Gastroesophageal sphincter (tissue), 4 donors: Measurements from ENCODE around the gene PRR23A. TPM values are rescaled to one million over a fixed set of nuclear protein-coding genes. Genes with fewer than 3 reads are reported as not detected.

ENCODE experiments used
- ATAC-seq: fragments of 150-250 bp; one replicate; pipeline ENCODE4 v1.9.1; 2016; ENCODE audit warnings: mild to moderate bottlenecking, moderate library complexity
- H3K27ac ChIP-seq, 4 donors: fragments of 200-600 bp; sonication (generic) in 3 of 4; 1 replicate in 3 of 4; 2 replicates in 1 of 4; pipeline ENCODE4 v1.5.1; 2016 to 2019
- H3K27me3 ChIP-seq: fragments of 200-600 bp; sonication (generic); one replicate; pipeline ENCODE4 v1.5.1; 2019
- H3K36me3 ChIP-seq, 2 donors: fragments of 200-600 bp; sonication (generic); one replicate each; pipeline ENCODE4 v1.5.1; 2019; ENCODE audit warnings: control low read depth in 1 of 2
- H3K4me1 ChIP-seq, 3 donors: fragments of 200-600 bp; sonication (generic); 1 replicate in 2 of 3; 2 replicates in 1 of 3; pipeline ENCODE4 v1.5.1; 2016 to 2019; ENCODE audit warnings: control low read depth in 2 of 3
- H3K4me3 ChIP-seq, 2 donors: fragments of 200-600 bp; sonication (generic); one replicate each; pipeline ENCODE4 v1.5.1; 2019; ENCODE audit warnings: mild to moderate bottlenecking in 1 of 2, moderate library complexity in 1 of 2
- H3K9me3 ChIP-seq, 3 donors: fragments of 200-600 bp; sonication (generic); one replicate each; pipeline ENCODE4 v1.5.1; 2017 to 2019; ENCODE audit warnings: control low read depth in 2 of 3
- CTCF ChIP-seq, 4 experiments: fragments of 200-600 bp in 2 of 4; fragments of 450-650 bp in 2 of 4; sonication (generic) in 1 of 4; IDR thresholded peaks; one replicate each; pipeline ENCODE4 v1.5.1; 2017 to 2019; ENCODE audit warnings: antibody characterized with exemption in 4 of 4, mild to moderate bottlenecking in 2 of 4, moderate library complexity in 2 of 4
- EP300 ChIP-seq: sonication (generic); formaldehyde crosslinking; IDR thresholded peaks from one replicate; pipeline ENCODE4 v1.6.1; 2017; ENCODE audit warnings: antibody characterized with exemption, mild to moderate bottlenecking
- POLR2A ChIP-seq, 2 donors: fragments of 450-650 bp; IDR thresholded peaks; one replicate each; pipeline ENCODE4 v1.6.1; 2017; ENCODE audit warnings: antibody characterized with exemption in 2 of 2, mild to moderate bottlenecking in 2 of 2, moderate library complexity in 1 of 2
- POLR2AphosphoS5 ChIP-seq: sonication (generic); formaldehyde crosslinking; IDR thresholded peaks from one replicate; pipeline ENCODE4 v1.6.1; 2017; ENCODE audit warnings: antibody characterized with exemption
- WGBS, 2 donors: methylation state at CpG; one replicate each; pipeline ENCODE4 v1.1.5; 2018; ENCODE audit warnings: low coverage in 1 of 2; 5-methylcytosine and 5-hydroxymethylcytosine counted together
- total RNA-seq, 4 donors: library from RNA; depleted of rRNA; stranded (reverse); fragments of >200 nt; gene quantifications; one replicate each; pipeline ENCODE4 v1.1.0, GENCODE V29; 2016

The PRR23A gene
- total RNA-seq, 4 donors from 2014 or later = not detected

- ATAC-seq = no peak
- H3K27ac ChIP-seq = no peak overlapping the region
- TF ChIP-seq POLR2A (IDR thresholded peaks at IDR 0.05) (no peak), CTCF (IDR thresholded peaks at IDR 0.05) (no peak), POLR2AphosphoS5 (no peak), EP300 (no peak)
- 58 to 80% methylated on average over 1 to 17 of the region's 81 CpGs for WGBS, 2 donors
- no peaks in the 10 kb centered on the region for H3K36me3 ChIP-seq
- H3K9me3 ChIP-seq = peaks cover 0 to 21% (median 0%) of the 10 kb centered on the region in 3 donors
- no peaks in the 10 kb centered on the region for H3K4me1 ChIP-seq
- peaks cover 9% of the 10 kb centered on the region for H3K27me3 ChIP-seq
- H3K4me3 ChIP-seq = no peak overlapping the region
These were observed 14.2 kb upstream of the PRR23A start for GRCh38 chr3:139020036-139020867.

- WGBS, 2 donors = 70 to 76% methylated on average over 2 to 3 of the region's 3 CpGs
- peaks cover 9% of the 10 kb centered on the region for H3K27me3 ChIP-seq
- no peaks in the 10 kb centered on the region for H3K36me3 ChIP-seq
- H3K27ac ChIP-seq = no peak overlapping the region
- TF ChIP-seq POLR2A (IDR thresholded peaks at IDR 0.05) = no peak
- TF ChIP-seq EP300 = no peak
- TF ChIP-seq POLR2AphosphoS5 = no peak
- no peak for TF ChIP-seq CTCF (IDR thresholded peaks at IDR 0.05)
- ATAC-seq = no peak
- H3K9me3 ChIP-seq = peaks cover 0 to 28% (median 0%) of the 10 kb centered on the region in 3 donors
- H3K4me3 ChIP-seq = no peak overlapping the region
- no peaks in the 10 kb centered on the region for H3K4me1 ChIP-seq
These were observed 10.5 kb upstream of the PRR23A start for GRCh38 chr3:139016430-139017048.

- H3K4me3 ChIP-seq = no peak overlapping the region
- H3K36me3 ChIP-seq = no peaks in the 10 kb centered on the region
- peaks cover 0 to 39% (median 0%) of the 10 kb centered on the region in 3 donors for H3K9me3 ChIP-seq
- WGBS, 2 donors = 87 to 93% methylated on average over 3 to 37 of the region's 45 CpGs
- no peaks in the 10 kb centered on the region for H3K4me1 ChIP-seq
- H3K27ac ChIP-seq = no peak overlapping the region
- no peak for ATAC-seq
- H3K27me3 ChIP-seq = no peaks in the 10 kb centered on the region
- TF ChIP-seq EP300 (no peak), POLR2AphosphoS5 (no peak), POLR2A (IDR thresholded peaks at IDR 0.05) (no peak), CTCF (IDR thresholded peaks at IDR 0.05) (no peak)
These were observed 593 bp downstream of the PRR23A start for GRCh38 chr3:139005356-139005993.

GRCh38 chr3:138995706-138996105 is 10.4 kb downstream of the PRR23A start:
- no peak for ATAC-seq
- no peak overlapping the region for H3K27ac ChIP-seq
- no peaks in the 10 kb centered on the region for H3K27me3 ChIP-seq
- no peaks in the 10 kb centered on the region for H3K4me1 ChIP-seq
- H3K36me3 ChIP-seq = no peaks in the 10 kb centered on the region
- H3K9me3 ChIP-seq = peaks cover 0 to 8% (median 0%) of the 10 kb centered on the region in 3 donors
- H3K4me3 ChIP-seq = no peak overlapping the region
- TF ChIP-seq CTCF (IDR thresholded peaks at IDR 0.05) (no peak), POLR2A (IDR thresholded peaks at IDR 0.05) (no peak), POLR2AphosphoS5 (no peak), EP300 (no peak)
- 77 to 100% methylated on average over 1 of the region's 1 CpG for WGBS, 2 donors
